ENCODE measurements around the gene BTG1.
"Not testable (repeated sequence)": the region's sequence is repeated elsewhere in the genome, so short reads cannot be mapped to it uniquely, and the experiment has no call there.

Gene BTG1

GRCh38 chr12:92139634-92140150 lies 6.0 kb downstream of the BTG1 start:
- H3K4me3 ChIP-seq (ENCODE audit: low read length) = peak overlapping the region; percentile 85
- TF ChIP-seq, protein P1, sequence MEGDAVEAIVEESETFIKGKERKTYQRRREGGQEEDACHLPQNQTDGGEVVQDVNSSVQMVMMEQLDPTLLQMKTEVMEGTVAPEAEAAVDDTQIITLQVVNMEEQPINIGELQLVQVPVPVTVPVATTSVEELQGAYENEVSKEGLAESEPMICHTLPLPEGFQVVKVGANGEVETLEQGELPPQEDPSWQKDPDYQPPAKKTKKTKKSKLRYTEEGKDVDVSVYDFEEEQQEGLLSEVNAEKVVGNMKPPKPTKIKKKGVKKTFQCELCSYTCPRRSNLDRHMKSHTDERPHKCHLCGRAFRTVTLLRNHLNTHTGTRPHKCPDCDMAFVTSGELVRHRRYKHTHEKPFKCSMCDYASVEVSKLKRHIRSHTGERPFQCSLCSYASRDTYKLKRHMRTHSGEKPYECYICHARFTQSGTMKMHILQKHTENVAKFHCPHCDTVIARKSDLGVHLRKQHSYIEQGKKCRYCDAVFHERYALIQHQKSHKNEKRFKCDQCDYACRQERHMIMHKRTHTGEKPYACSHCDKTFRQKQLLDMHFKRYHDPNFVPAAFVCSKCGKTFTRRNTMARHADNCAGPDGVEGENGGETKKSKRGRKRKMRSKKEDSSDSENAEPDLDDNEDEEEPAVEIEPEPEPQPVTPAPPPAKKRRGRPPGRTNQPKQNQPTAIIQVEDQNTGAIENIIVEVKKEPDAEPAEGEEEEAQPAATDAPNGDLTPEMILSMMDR (conservative IDR thresholded peaks at IDR 0.05; ENCODE audit: low read length) = no peak
- no peak for DNase-seq (ENCODE audit: low read depth)

DNA sequence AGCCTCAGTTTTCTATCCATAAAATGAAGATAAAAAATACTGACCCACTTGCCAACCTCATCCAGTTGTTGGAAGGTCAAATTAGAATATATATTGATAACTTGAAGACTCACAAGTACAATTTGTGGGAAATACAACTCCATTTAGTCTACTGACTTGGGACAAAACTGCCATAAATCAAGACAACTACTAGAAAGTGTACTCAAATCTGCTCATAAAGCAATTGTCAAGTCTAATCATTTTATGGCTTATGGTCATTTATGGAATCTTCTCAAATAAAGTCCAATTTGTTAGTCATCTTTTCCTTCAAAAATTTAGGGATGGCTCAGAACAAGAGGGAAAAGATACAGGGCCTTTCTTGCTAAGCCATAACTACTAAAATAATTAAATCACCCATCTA lies 7.0 kb downstream of the BTG1 start:
- TF ChIP-seq, protein P1 (conservative IDR thresholded peaks at IDR 0.05; ENCODE audit: low read length) = no peak
- no peak for DNase-seq (ENCODE audit: low read depth)
- H3K4me3 ChIP-seq (ENCODE audit: low read length) = no peak overlapping the region; the same call in 1 of the 2 replicates

DNA sequence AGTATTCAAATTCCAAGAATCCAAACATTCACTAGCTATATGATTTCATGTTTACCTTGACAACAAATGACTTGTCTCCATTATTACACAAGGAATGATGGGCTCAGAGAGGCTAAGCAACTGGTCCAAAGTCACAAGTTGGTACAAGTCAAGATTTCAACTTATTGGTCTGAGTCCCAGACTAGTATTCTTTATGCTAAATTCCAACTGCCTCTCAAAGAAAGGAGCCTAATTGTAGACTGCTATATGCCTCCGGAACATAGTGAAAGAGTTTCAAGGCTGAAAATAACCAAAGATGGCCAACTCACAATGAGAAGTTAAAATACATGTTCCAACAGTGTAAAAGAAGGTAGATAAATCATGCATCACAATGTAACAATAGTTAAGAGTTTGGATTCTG lies 7.5 kb downstream of the BTG1 start:
- no peak overlapping the region for H3K4me3 ChIP-seq (ENCODE audit: low read length)
- TF ChIP-seq, protein P1 (conservative IDR thresholded peaks at IDR 0.05; ENCODE audit: low read length) = no peak
- no peak for DNase-seq (ENCODE audit: low read depth)

GRCh38 chr12:92136965-92137721 lies 8.5 kb downstream of the BTG1 start:
- TF ChIP-seq, protein P1 (conservative IDR thresholded peaks at IDR 0.05; ENCODE audit: low read length) = no peak
- DNase-seq (ENCODE audit: low read depth) = peak; percentile 86
- no peak overlapping the region for H3K4me3 ChIP-seq (ENCODE audit: low read length)

DNA sequence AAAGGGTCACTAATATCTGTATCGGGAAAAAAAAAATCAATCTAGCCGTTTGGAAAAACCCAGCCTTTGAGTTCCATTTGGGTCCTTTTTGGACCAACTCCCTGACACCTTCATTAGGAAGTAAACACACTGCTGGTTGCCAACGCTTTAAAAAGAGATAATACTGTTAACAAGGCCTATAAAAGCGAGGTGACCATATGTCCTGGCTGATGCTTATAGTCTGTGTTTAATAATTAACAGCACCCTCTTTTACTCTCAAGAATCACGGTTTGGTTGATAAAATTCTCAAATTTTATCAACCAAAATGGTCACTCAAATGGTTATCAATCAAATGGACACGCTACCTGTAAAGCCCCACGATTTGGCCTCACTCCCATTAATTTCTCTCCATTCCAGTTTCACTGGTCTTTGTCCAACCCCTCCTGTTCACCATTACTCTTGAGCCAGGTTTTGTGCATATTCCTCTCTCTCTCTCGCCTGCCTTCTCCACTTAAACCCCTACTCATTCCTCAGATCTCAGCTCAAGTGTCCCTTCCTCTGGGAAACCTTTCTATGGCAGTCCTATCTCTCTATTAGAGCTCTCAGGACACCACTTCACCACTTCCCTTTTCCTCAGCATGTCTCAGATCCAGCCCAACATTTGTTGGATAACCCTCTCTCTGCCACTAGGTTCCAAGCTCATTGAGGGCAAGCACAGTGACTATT lies 9.5 kb downstream of the BTG1 start:
- H3K4me3 ChIP-seq (ENCODE audit: low read length) = no peak overlapping the region
- DNase-seq (ENCODE audit: low read depth) = no peak
- TF ChIP-seq, protein P1 (conservative IDR thresholded peaks at IDR 0.05; ENCODE audit: low read length) = no peak

- DNase-seq (ENCODE audit: low read depth) = not testable (repeated sequence)
These were observed 10.1 kb downstream of the BTG1 start for GRCh38 chr12:92135541-92135940.

GRCh38 chr12:92134638-92135274 lies 10.9 kb downstream of the BTG1 start:
- DNase-seq (ENCODE audit: low read depth) = peak; percentile 86
- TF ChIP-seq, protein P1 (conservative IDR thresholded peaks at IDR 0.05; ENCODE audit: low read length) = no peak
- no peak overlapping the region for H3K4me3 ChIP-seq (ENCODE audit: low read length)

More at GRCh38 chr12:92135541-92135940, 10.1 kb downstream of the BTG1 start:
- not testable (repeated sequence) for H3K4me3 ChIP-seq (ENCODE audit: low read length)
